GM10847 (cell line): ENCODE data around the gene MLLT6.

Experiments used
- POLR2A ChIP-seq: IDR thresholded peaks from 2 replicates; pipeline ENCODE4 v1.6.1; 2011; ENCODE audit not compliant: insufficient read length; ENCODE audit errors: extremely low read depth

The MLLT6 gene

GRCh38 chr17:38709864-38710603 lies 5.0 kb downstream of the MLLT6 start:
- TF ChIP-seq POLR2A = no peak

GRCh38 chr17:38710604-38710962 lies 5.5 kb downstream of the MLLT6 start:
- no peak for TF ChIP-seq POLR2A

- TF ChIP-seq POLR2A = no peak
Measured at GRCh38 chr17:38710985-38711384, 5.9 kb downstream of the MLLT6 start.

- TF ChIP-seq POLR2A = no peak
Measured at GRCh38 chr17:38711792-38712571, 6.9 kb downstream of the MLLT6 start.

GRCh38 chr17:38712593-38712992 lies 7.5 kb downstream of the MLLT6 start:
- TF ChIP-seq POLR2A = no peak

- no peak for TF ChIP-seq POLR2A
Measured at GRCh38 chr17:38713456-38714075, 8.5 kb downstream of the MLLT6 start.

- no peak for TF ChIP-seq POLR2A
Measured at GRCh38 chr17:38715216-38715943, 10.3 kb downstream of the MLLT6 start.

GRCh38 chr17:38716368-38717005 lies 11.4 kb downstream of the MLLT6 start:
- TF ChIP-seq POLR2A = no peak

GRCh38 chr17:38717139-38717745 lies 12.2 kb downstream of the MLLT6 start:
- TF ChIP-seq POLR2A = no peak

- TF ChIP-seq POLR2A = no peak
Measured at GRCh38 chr17:38719289-38719942, 14.3 kb downstream of the MLLT6 start.

GRCh38 chr17:38719943-38720641 lies 15.0 kb downstream of the MLLT6 start:
- TF ChIP-seq POLR2A = no peak

- no peak for TF ChIP-seq POLR2A
Measured at GRCh38 chr17:38720941-38721340, 15.9 kb downstream of the MLLT6 start.

- TF ChIP-seq POLR2A = no peak
Measured at GRCh38 chr17:38721802-38722201, 16.7 kb downstream of the MLLT6 start.
